Measurements from ENCODE around the gene SAMD3.

DNA sequence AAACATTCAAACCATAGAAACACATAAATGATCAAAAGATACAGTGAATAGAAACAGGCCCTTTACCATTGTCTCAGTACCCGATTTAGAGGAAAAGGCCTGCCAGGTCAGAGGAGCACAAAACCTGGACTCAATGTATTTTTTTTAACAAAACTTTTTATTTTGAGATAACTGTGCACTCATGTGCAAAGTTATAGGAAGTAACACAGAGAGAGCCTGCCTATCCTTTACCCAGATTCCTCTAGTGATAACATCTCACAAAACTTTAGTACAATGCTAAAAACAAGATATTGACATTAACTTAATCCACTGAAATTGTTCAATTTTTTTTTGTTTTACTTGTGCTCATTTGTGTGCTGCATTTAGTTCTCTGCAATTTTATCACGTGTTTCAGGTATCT is 36.8 kb upstream of the SAMD3 start:
- TF ChIP-seq, protein P1, sequence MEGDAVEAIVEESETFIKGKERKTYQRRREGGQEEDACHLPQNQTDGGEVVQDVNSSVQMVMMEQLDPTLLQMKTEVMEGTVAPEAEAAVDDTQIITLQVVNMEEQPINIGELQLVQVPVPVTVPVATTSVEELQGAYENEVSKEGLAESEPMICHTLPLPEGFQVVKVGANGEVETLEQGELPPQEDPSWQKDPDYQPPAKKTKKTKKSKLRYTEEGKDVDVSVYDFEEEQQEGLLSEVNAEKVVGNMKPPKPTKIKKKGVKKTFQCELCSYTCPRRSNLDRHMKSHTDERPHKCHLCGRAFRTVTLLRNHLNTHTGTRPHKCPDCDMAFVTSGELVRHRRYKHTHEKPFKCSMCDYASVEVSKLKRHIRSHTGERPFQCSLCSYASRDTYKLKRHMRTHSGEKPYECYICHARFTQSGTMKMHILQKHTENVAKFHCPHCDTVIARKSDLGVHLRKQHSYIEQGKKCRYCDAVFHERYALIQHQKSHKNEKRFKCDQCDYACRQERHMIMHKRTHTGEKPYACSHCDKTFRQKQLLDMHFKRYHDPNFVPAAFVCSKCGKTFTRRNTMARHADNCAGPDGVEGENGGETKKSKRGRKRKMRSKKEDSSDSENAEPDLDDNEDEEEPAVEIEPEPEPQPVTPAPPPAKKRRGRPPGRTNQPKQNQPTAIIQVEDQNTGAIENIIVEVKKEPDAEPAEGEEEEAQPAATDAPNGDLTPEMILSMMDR (IDR thresholded peaks at IDR 0.05): no peak
- no peak for TF ChIP-seq EP300 (IDR thresholded peaks at IDR 0.05; ENCODE audit: low read depth)

All from transverse colon (tissue), 3 donors.